NCI-H2227 (cell line): ENCODE results near the gene SPRR2F.

Experiments
- DNase-seq: peaks from one replicate; lab custom pipeline; 2025; ENCODE audit not compliant: unreplicated experiment; lab: John Stamatoyannopoulos, UW

The SPRR2F gene

DNA sequence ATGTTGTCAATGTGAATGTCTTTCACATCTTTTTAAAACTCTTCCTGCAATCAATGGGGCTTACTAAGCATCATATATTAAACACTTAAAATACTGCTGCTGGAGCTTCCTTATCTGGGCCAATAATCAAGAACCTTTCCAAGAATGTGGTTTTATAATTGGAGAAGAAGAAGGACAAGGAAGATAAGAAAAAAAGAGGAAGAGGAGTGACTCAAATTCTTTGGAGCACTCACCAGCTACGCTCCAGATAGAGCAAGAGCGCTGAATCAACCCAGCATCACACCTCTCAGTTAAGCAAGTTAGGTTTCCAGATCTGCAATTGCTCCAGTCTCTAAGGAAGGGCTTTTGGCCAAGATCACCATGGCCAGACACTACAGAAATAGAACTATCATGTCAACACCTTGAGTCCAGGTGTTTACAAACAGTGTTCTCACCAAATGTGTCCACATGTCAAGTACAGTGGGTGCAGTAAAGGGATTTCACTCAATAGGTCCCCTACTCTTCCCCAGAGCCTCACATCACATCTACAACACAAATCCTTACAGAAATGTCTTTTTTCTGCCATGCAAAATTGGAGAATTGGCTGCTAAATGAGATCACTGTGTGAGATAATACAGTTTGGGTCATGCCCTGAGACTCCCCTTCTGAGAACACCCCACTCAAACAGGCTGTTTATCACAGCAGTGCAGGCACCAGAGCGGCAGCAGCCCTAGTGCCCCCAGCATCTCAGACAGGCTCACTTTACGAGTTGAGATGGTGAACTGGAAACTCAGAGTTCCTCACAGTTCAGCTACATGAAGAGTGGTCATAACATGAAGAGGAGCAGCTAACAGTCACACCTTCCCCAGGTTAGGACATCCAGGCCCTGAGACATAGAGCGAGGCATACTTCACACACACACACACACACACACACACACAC, 40.2 kb downstream of the SPRR2F start:
- DNase-seq, result no peak

DNA sequence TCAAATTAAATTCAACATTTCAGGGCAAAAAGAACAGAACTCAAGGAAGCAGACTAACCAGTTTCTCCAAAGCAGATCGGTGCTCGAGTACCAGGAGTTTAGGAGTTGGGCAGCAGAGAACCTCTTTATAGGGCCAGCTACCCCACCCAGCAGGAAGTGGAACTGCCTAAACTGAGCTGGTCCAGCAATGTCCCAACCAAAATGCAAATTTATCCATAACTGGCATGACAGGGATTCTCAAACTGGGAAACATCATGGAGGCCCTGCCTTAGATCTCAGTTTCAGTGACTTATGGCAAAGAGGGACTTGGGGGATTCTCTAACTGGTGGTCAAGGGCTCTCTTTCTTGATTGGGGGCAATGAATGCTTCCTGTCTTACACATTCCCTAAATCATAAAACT, 41.8 kb downstream of the SPRR2F start, which contains the start of gene SPRR2B:
SPRR2B (minus strand) TSS at position 101 of the 400 bp plus-strand sequence. CDS start 772 bp downstream, outside the sequence.
- no peak for DNase-seq

DNA sequence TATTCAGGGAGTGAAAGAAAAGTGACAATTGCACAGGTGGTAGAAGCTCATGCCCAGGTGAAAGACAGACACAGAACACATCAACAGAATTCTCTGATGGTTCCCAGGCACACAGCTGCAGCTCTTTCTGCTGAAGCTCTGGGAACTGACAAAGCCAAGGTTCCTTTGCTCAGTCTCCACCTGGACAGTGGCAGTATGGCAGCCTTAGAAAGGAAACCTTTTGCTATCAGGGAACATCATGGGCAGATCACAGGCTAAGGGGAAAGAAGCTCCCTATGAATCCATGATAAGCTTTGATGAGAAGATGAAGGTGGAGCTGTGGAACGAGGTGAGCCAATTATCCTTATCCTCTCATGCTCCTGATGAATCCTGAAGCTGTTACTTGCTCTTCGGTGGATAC, 43.1 kb downstream of the SPRR2F start:
- no peak for DNase-seq
